Measurements from ENCODE around the gene PPIB.

PPIB gene

DNA sequence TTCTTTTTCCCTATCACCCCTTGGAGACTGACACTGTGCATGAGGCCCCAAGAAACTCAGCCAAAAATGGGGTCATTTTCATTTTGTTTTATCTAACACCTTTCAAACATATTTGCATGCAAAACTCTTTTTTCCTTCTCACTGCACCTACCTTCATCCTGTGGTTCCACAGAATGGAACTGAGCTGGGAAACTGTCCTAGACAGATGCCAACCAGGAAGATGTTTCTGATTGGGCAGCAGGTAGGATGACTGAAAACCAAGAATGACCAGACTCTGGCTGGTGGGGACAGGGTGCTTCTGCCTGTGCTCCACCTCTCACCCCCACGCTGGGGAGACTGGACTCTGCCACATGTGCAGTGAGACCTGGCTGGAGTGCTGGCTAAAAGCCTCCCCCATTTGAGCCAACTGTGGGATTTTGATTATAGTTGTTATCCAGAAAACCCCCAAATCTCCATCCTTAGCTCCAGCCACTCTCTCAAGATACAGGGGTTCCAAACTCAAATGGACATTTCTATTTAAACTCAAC, 5.2 kb downstream of the PPIB start:
- no peak for DNase-seq

DNA sequence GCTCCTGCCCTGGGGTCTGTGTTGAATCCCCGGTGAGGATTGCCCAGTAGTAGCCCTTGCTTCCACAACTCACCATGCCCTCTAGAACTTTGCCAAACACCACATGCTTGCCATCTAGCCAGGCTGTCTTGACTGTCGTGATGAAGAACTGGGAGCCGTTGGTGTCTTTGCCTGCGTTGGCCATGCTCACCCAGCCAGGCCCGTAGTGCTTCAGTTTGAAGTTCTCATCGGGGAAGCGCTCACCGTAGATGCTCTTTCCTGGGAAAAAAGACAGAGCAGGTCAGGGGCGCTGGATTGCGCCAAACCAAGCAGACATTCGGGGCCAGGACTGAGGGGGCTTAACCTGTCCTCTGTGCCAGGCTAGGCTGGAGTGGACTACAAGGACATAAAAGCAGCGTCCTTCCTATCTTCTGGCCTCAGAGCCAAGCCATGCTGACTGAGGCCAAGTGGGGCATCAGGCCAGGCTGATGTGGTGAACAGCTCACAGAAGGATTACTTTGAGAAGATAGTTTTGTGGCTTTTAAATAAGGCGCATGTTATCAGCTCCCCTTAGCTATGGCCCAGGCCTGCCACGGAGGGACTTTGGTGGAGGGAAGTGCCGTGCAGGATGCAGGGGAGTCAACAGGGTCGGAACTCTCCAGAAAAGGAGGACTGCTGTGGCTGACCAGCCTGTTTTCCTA, 6.0 kb downstream of the PPIB start:
- DNase-seq, result no peak

DNA sequence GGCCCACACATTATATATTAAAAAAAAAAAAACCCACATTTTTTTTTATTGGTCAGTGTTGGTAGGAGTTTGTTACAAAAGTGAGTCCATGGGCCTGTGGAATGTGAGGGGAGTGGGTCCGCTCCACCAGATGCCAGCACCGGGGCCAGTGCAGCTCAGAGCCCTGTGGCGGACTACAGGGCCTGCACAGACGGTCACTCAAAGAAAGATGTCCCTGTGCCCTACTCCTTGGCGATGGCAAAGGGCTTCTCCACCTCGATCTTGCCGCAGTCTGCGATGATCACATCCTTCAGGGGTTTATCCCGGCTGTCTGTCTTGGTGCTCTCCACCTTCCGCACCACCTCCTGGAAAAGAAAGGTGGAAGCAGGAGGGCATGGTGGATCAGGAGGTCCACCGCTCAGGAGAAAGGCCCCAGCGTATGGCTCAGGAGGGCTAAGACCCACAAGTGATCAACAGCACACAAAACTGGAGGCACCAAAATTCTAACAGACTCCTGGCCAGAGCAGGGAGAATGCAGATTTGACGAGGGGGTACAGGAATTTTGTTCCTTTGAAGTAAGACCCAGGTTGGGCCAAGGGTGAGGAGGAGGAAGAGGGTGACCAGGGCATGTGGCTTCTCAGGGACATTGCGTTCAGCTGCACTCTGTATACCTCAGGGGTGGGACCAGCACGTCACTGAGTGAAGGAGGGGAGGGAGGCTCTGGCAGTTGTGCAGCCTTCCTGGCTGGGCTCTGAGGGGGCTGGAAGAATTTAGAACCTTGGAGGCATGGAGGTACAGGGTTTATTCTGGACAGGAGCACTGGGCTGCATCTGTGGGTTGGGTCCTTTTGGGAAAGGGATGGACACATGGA, 6.8 kb downstream of the PPIB start:
- no peak for DNase-seq

DNA sequence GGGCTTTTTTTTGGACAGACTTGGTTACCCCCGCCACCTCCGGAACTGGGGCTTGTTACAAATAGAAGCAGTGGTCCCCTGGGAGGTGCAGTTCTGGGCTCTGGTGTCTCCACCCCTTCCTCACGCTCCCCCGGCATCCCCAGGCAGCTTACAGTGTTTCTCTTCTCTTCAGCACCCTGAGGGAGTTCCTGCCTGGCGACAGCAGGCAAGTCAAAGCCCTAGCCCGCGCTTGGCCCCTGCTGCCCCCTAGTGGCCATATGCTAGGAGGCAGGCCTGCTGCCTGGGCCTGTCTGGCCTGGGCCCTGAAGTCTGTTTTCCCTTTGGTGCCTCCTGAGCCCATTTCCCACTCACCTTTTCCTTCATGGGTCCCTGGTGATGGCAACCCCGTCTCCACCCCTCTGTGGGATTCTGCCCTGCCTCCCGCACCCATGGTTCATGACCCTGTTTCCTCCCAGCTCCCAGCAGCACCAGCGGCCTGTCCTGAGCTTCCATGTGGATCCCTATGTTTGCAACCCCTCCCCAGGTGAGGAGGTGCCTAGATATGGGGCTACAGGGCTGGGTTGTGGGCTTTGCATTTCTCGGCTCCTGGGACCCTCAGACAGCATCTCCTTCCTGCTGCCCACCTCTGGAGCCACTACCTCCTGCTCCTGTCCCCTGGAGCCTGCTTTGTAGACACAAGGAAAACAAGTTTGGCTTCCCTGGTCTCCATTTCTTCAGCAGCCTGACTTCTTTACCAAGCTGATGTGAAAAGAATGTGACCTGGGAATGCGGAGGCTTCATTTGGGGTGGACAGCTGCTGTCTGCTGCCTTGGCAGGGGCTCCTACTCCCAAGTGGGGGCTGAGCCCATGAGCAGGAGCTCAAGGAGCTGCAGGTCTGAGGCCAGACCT, 9.1 kb downstream of the PPIB start:
- DNase-seq, result peak; percentile 91

DNA sequence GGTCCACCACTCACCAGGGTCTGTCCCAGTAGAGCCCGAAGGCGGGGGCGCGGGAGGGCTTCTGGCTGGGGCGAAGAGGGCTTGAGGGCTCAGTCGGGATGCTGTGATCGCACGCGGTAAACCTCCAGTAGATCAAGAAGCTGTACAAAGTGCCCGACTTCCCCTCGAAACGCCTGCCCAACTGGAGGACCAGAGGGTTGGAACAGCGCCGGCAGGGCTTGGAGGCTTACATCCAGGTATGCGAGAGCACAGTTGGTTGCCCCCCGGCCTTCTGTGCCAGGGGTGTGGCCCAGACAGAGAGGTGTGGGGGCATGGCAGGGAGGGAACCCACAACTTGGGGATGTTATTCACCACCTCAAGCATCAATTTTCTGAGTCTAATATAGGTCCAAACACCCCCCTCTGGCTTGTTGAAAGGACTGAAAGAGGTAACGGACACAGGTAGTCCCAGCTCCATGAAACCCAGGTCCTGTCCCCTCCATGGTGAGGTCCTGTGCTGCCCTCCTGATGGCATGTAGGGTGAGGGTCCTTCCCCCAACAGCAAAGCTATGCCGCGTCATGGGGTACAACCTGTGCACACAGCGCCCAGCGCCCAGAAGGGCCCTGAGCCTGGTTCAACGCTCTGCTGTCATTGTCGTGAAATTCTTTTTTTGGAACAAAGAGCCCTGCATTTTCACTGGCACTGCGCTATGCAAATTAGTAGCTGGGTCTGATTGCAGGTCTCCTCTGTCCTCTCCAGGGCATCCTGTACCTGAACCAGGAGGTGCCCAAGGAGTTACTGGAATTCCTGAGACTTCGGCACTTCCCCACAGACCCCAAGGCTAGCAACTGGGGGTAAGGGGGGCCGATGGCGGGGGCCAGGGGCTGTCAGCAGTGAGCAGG, 10.1 kb downstream of the PPIB start:
- peak; percentile 29 for DNase-seq

DNA sequence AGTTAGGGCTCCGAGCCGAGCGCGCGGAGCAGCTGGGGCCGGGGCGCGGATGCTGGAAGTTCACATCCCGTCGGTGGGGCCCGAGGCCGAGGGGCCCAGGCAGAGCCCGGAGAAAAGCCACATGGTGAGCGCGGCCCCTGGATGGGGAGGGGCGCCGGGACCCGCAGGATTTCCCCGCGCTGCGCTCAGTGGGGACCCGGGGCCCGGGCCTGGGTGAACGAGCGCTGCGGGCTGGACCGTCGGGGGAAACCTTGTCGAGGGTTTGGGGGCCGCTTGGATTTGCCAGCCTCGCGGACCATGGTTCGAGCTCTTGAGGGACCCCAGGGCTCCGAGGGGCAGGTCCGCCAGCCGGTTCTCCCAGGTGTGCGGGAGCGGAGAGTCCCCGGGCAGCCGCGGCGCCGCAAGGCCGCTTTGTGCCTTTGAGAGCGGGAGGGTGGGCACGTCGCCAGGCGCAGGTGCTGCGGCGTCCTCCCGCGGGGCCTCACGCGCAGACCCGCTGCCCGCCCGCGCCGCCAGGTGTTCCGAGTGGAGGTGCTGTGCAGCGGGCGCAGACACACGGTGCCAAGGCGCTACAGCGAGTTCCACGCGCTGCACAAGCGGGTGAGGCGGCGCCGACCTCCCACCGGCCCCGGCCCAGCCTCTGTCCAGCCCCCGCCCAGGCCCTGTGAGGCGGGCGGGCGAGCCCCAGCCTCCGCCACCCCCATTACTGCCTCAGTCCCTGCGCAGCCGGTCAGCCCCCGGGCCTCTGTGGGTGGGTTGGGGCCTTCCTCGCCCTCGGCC, 10.9 kb downstream of the PPIB start, which contains the start of gene SNX22:
Gene SNX22 (plus strand): TSS at position 5 of the 780 bp plus-strand sequence. CDS start 45 bp downstream, at position 50.
- peak; percentile 68 for DNase-seq

DNA sequence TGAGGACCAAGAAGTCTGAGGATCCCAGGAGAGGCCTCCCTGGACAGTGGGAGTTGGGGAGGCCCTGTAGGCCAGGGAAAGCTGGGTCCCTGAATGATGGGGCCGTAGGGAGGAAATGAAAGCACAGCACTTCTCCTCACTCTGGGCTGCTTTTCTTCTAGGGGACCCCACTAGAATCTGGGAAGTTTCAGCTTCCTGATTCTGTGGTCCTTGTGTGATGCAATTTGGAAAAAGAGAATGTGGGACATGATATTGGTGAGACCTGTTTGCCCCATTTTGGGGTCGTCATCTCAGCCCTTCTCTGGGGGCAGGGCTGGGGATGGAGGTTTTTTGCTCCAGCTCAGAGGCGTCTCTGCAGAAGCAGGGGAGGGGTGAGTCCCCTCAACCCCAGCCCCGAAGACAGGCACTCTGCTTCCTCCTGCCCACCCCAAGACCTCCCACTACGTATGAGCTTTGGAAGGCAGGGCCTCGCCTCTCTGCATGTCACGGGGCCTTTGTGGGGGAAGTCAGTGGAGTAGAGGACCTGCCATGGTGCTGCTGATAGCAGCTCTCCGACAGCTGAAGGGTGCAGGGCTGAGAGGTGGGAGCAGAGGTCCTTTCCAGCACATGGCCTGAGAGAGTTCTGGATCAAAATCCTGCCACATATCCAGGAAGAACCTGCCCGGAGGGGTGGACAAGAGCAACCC, 12.8 kb downstream of the PPIB start:
- DNase-seq, result no peak

DNA sequence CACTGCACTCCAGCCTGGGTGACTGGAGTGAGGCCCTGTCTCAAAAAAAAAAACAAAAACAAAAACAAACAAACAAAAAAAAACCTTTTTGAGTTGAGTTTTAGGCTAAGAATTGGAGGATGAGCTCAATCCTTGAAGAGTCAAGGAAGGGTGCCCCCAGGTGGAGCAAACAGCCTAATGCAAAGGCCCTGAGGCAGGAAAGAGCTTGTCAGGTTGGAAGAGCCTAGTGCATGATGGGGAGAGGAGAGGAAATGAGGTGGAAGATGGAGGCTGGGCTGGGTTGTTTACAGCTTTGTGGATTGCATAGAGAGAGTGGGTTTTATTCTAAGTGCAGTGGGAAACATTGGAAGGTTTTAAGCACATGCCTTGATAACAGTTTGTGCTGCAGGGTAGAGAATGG, 13.4 kb downstream of the PPIB start:
- no peak for DNase-seq

DNA sequence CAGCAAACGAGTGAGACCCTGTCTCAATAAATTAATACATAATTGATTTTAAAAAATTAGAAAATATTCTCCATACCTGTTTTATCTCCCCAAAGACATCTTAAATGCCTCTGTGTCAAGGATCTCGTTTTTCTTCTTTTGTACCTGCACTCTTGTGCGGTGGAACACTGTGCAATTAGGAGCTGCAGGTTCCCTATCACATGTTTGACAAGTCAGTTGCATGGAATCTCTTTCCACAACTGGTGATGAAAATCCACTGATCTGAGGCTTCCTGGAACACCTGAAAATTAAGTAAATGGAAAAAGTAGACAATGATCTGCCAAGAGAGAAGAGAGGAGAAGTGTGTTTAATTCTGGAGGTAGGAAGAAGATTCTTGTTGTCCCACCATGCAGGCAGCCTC, 14.2 kb downstream of the PPIB start:
- DNase-seq, result no peak

DNA sequence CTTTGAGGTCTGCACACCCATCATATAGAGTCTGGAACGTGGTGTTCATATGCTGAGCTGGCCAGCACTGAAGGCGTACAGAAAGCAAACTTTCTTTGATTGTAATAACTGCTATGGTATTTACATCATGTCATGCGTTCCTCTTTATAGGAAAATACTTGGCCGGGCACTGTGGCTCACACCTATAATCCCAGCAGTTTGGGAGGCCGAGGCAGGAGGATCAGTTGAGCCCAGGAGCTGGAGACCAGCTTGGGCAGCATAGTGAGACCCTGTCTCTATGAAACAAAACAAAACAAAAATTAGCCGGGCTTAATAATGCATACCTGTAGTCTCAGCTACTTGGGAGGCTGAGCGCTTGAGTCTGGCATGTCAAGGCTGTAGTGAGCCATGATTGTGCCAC, 14.7 kb downstream of the PPIB start:
- DNase-seq, result no peak

DNA sequence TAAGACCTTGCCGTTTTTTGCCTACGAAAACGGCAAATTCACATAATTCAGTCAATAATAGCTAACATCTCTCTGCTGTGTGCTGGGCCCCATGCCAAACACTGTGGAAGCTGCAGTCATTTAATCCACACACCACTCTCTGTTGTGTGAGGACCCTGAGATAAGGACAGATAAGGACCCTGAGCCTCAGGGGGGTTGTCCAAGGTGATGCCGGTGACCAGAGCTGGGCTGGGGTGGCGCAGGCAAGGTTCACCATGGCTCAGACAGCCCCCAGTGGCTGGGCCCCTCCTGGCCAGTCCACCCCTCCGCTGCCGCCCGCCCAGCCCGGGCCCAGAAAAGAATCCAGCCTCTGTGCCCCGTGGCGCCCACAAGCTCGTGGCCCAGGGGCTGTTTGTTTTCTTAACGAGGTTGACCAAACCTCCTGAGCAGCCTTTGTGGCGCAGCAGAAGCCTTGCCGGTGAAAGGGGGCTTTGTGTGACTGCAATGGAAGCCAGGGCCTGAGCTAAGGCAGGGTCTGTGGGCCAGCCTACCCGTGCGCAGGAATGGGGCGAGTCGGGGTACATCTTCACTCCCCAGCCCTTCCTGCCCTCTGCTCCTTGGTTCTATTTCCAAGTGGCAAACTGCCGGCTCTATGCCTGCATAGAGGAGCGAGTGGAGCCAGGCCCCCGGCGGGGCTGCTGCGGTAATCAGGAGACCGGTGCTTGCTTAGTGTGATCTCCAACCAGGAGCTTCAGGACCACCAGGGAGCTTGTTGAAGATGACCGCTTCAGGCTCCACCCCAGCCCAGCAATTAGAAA, 15.7 kb downstream of the PPIB start:
- DNase-seq, result no peak

DNA sequence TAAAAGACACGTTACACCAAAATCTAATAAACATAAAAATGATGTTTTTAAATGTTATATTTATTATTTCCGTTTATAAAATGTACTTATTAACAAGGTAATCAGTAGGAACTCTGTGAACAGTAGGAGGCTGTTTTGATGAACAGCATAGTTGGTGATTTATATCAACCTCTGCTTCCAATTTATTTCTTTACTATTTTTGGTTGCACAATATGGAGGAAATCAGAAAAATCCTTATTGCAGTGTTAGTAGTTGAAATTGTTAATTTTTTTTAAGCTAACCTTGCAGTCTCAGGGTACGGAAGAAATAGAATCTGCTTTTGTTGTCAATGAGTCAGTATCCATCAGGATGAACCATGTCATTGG, 16.3 kb downstream of the PPIB start:
- DNase-seq, result no peak

DNA sequence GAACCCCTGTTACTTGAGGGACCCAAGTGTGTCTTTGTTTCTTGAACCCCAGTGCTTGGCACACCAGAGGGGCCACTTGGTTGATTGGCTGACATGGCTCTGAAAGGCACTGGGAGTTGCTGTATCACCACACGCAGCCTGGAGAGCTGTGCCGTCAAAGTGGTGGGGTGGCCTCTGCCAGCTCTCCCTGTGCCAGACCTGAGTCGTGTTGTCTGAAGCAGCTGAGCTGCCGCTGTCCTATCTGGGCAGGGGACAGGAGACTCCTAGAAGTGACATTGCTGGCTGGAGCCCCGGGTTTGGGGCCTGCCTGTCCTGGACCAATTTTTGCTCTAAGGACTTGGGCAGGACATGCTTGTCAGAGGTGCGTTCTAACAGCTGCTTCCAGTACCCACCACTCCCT, 16.8 kb downstream of the PPIB start:
- no peak for DNase-seq

DNA sequence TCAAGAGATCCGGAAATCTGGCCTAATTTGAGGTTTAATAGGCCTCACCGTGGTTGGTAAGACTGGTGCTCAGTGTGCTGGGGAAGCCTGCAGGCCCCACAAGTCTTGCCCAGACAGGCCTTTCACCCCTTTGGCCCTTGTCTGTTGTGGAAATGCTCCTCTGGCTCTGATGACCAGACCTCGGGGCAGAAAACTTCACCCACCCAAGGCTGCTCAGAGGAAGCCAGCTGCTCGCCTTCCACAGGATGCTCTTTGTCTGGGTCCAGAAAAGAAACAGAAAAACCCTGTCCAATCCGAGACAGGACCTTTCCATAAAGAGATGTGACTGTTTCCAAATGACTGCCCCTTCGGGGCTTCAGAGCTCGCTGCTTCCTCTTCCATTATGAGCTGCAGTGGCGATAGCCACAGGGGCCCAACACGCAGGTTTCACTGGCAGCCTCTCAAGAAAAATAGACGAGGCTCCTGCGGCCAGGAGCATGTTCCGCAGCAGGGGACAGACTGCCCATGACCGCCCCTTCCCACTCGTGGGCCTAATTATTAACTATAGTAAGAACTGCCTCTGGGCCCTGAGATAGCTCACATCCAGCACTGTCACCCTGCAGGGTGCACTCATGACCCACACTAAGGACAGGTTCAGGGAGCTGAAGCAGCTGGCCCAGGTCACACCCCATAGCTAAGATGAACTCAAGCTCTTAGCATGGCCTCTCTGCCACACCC, 18.1 kb downstream of the PPIB start:
- DNase-seq, result no peak

DNA sequence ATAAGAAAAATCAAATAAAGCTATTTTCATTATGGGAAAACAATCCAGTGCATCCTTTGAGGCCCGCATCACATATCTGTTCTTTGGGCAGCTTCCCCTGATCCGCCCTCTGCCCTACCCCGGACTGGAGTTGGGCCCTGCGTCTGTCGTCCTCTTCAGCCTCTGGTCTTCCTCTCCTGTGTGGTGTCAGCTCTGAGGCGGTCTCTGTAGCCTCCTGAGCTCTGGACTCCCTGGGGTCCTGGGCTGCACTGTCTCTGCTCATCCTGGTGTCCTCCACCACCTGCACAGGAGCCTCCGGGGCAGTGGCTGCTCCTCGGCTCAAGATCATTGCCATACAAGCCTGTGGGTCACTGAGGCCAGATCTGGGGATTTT, 18.6 kb downstream of the PPIB start:
- DNase-seq, result no peak

DNA sequence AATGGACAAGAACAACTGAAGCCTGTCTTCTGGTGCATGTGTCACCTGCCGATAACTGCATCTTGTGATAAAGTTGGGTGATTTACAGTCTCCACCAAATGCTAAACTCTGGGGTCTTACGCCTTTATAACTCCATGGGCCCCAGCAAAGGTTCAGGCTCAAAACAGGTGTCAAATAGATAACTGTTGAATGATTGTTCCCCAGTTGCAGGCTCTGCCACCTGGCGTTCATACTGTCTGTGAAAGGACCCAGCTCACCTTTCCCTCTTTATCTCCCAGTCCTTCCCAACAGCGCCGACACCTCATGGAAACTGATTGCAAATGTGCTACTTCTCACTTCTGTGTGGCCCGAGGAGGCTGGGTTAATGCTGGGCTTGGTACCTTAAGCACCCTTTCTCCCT, 19.5 kb downstream of the PPIB start:
- no peak for DNase-seq

DNA sequence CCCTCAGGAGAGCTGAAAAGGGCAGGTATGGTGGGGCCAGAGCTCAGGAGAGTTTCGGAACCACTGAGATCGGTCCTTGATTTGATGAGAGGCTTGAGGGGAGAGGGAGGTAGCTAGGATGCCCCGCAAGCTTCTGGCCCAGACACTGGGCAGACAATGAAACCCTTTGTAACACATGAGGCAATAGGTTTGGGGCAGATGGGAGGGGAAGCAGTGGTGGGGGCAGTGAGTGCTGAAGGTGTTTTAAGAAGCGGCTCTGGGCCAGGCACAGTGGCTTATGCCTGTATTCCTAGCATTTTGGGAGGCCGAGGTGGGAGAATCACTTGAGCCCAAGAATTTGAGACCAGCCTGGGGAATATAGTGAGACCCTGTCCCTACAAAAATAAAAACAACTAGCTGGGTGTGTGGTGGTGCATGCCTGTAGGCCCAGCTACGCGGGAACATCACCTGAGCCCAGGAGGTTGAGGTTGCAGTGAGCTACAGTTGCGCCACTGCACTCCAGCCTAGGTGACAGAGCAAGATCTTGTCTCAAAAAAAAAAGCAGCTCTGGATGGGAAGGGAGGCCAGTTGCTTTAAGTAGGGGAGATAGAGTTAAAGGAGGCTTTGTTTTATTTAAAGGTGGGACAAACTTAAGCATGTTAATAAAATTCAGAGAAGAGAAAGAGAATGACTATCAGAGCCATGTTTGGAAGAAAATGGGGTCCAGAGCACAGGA, 20.9 kb downstream of the PPIB start:
- no peak for DNase-seq

DNA sequence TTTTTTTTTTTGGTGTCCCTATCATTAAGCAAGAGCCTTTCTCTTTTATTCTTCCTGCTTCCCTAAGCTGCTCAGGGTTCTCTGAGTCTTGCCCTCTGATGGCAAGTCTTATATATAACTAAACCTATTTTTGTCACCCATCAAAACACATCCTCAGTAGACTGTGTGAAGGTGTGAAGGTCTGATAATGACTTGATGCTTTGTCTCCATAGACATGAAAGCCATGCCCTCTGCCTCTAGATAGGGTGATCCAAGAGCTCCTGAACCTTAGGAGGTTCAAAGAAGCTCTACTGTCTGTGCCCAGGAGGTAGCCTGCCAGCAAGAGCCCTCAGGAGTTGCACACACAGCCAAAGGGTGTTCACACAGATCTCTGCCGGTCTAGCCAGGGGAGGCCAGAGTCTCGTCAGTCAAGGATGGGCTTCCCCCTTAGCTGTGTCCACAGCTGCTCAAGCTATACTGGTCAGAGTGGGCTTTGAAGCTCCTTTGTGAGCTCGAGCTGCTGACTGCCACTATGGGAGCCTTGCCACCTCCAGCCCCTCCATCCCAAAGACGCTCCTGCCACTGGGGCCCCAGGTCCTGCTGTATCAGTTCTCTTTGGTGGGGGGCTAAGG, 24.4 kb downstream of the PPIB start:
- no peak for DNase-seq

Data from NCI-H2171 (cell line).